SJSA1 (cell line): ENCODE measurements around the gene ETV3. TPM values are rescaled to one million over a fixed set of nuclear protein-coding genes. Genes with fewer than 3 reads are reported as not detected.

Source experiments
- DNase-seq, 2 experiments: peaks; one replicate each; pipeline ENCODE4 v3.0.0-alpha.2; 2015 to 2020; ENCODE audit warnings: low spot score in 2 of 2, low read depth in 1 of 2
- H3K27ac ChIP-seq: fragments of 250-450 bp; sonication (Bioruptor Pico); 2 replicates; pipeline ENCODE4 v1.5.1; 2020; ENCODE audit warnings: mild to moderate bottlenecking, moderate library complexity
- H3K27me3 ChIP-seq: fragments of 250-450 bp; sonication (Bioruptor Pico); replicated peaks from 2 replicates; pipeline ENCODE4 v1.5.1; 2020; ENCODE audit warnings: mild to moderate bottlenecking, moderate library complexity
- H3K36me3 ChIP-seq: fragments of 250-450 bp; sonication (Bioruptor Pico); 2 replicates; pipeline ENCODE4 v1.5.1; 2020; ENCODE audit warnings: mild to moderate bottlenecking
- H3K4me1 ChIP-seq: fragments of 250-450 bp; sonication (Bioruptor Pico); replicated peaks from 2 replicates; pipeline ENCODE4 v1.6.1; 2021; ENCODE audit warnings: mild to moderate bottlenecking
- H3K4me3 ChIP-seq: fragments of 250-450 bp; sonication (Bioruptor Pico); 2 replicates; pipeline ENCODE4 v1.5.1; 2020; ENCODE audit warnings: mild to moderate bottlenecking
- H3K9me3 ChIP-seq: fragments of 250-450 bp; sonication (Bioruptor Pico); replicated peaks from 2 replicates; pipeline ENCODE4 v1.5.1; 2020; ENCODE audit warnings: mild to moderate bottlenecking
- total RNA-seq: library from RNA; depleted of rRNA; stranded (reverse); fragments of >200 nt; shearing (Covaris generic); gene quantifications from 2 replicates; pipeline ENCODE4 v1.2.3, GENCODE V29; 2014

Gene ETV3
- total RNA-seq, 1 experiment from 2014 or later = 11.2 TPM

- Histone ChIP-seq H3K36me3 (peaks cover 24% of the 10 kb centered on the region), H3K27me3 (no peaks in the 10 kb centered on the region), H3K4me1 (no peaks in the 10 kb centered on the region), H3K4me3 (no peak overlapping the region), H3K9me3 (no peaks in the 10 kb centered on the region), H3K27ac (no peak overlapping the region)
- DNase-seq = no peak
Measured at GRCh38 chr1:157119008-157119407, 19.2 kb downstream of the ETV3 start.

GRCh38 chr1:157117527-157118057 lies 20.6 kb downstream of the ETV3 start:
- Histone ChIP-seq H3K9me3 (no peaks in the 10 kb centered on the region), H3K27me3 (no peaks in the 10 kb centered on the region; the same call in 1 of the 2 replicates)

GRCh38 chr1:157116737-157117103 lies 21.5 kb downstream of the ETV3 start:
- no peak for DNase-seq
- no peaks in the 10 kb centered on the region; the same call in 1 of the 2 replicates for H3K27me3 ChIP-seq
- H3K4me1 ChIP-seq = no peaks in the 10 kb centered on the region
- no peak overlapping the region for H3K27ac ChIP-seq
- 0 out of 2 replicates have a peak, but pooled peaks cover 4% of the 10 kb centered on the region for H3K36me3 ChIP-seq
- no peak overlapping the region for H3K4me3 ChIP-seq
- no peaks in the 10 kb centered on the region for H3K9me3 ChIP-seq

More at GRCh38 chr1:157117527-157118057, 20.6 kb downstream of the ETV3 start:
- Histone ChIP-seq H3K27ac (no peak overlapping the region), H3K36me3 (peaks cover 11% of the 10 kb centered on the region), H3K4me1 (no peaks in the 10 kb centered on the region), H3K4me3 (no peak overlapping the region)
- peak in 1 of 2 experiments; percentile 28 for DNase-seq

- no peaks in the 10 kb centered on the region for H3K9me3 ChIP-seq
Measured at GRCh38 chr1:157115851-157116736, 22.1 kb downstream of the ETV3 start.

GRCh38 chr1:157115429-157115838 lies 22.8 kb downstream of the ETV3 start:
- peak in 1 of 2 experiments; percentile 31 for DNase-seq
- H3K27ac ChIP-seq = no peak overlapping the region
- no peaks in the 10 kb centered on the region; the same call in 1 of the 2 replicates for H3K27me3 ChIP-seq
- no peak overlapping the region for H3K4me3 ChIP-seq
- H3K36me3 ChIP-seq = no peaks in the 10 kb centered on the region
- no peaks in the 10 kb centered on the region for H3K4me1 ChIP-seq
- no peaks in the 10 kb centered on the region for H3K9me3 ChIP-seq

More at GRCh38 chr1:157115851-157116736, 22.1 kb downstream of the ETV3 start:
- Histone ChIP-seq H3K27me3 (no peaks in the 10 kb centered on the region; the same call in 1 of the 2 replicates), H3K36me3 (no peaks in the 10 kb centered on the region), H3K4me3 (no peak overlapping the region), H3K27ac (no peak overlapping the region), H3K4me1 (no peaks in the 10 kb centered on the region)
- DNase-seq = peak in 1 of 2 experiments; percentile 32

GRCh38 chr1:157114183-157115121 lies 23.7 kb downstream of the ETV3 start:
- DNase-seq = peak in 1 of 2 experiments; percentile 25
- Histone ChIP-seq H3K27me3 (no peaks in the 10 kb centered on the region; the same call in 1 of the 2 replicates), H3K27ac (no peak overlapping the region), H3K4me1 (no peaks in the 10 kb centered on the region), H3K4me3 (no peak overlapping the region), H3K36me3 (no peaks in the 10 kb centered on the region), H3K9me3 (no peaks in the 10 kb centered on the region)

- Histone ChIP-seq H3K27ac (no peak overlapping the region), H3K9me3 (no peaks in the 10 kb centered on the region), H3K4me1 (no peaks in the 10 kb centered on the region), H3K36me3 (no peaks in the 10 kb centered on the region), H3K27me3 (no peaks in the 10 kb centered on the region; the same call in 1 of the 2 replicates), H3K4me3 (no peak overlapping the region)
- no peak for DNase-seq
Measured at GRCh38 chr1:157113631-157114030, 24.6 kb downstream of the ETV3 start.

- Histone ChIP-seq H3K27me3 (no peaks in the 10 kb centered on the region; the same call in 1 of the 2 replicates), H3K4me1 (no peaks in the 10 kb centered on the region), H3K36me3 (no peaks in the 10 kb centered on the region), H3K27ac (no peak overlapping the region), H3K4me3 (no peak overlapping the region), H3K9me3 (no peaks in the 10 kb centered on the region)
- no peak for DNase-seq
Measured at GRCh38 chr1:157113106-157113505, 25.1 kb downstream of the ETV3 start.

- H3K27me3 ChIP-seq = no peaks in the 10 kb centered on the region; the same call in 1 of the 2 replicates
- DNase-seq = no peak
- no peak overlapping the region for H3K27ac ChIP-seq
- H3K4me1 ChIP-seq = no peaks in the 10 kb centered on the region
- no peak overlapping the region for H3K4me3 ChIP-seq
- H3K9me3 ChIP-seq = no peaks in the 10 kb centered on the region
- H3K36me3 ChIP-seq = no peaks in the 10 kb centered on the region
Measured at GRCh38 chr1:157112186-157112867, 25.9 kb downstream of the ETV3 start.

GRCh38 chr1:157111396-157112165 lies 26.6 kb downstream of the ETV3 start:
- no peak for DNase-seq
- H3K4me1 ChIP-seq = peaks cover 5% of the 10 kb centered on the region
- H3K4me3 ChIP-seq = no peak overlapping the region
- H3K27ac ChIP-seq = no peak overlapping the region
- no peaks in the 10 kb centered on the region for H3K36me3 ChIP-seq
- H3K9me3 ChIP-seq = no peaks in the 10 kb centered on the region
- no peaks in the 10 kb centered on the region; the same call in 1 of the 2 replicates for H3K27me3 ChIP-seq

- H3K9me3 ChIP-seq = no peaks in the 10 kb centered on the region
- DNase-seq = no peak
- peaks cover 12% of the 10 kb centered on the region for H3K4me1 ChIP-seq
- H3K27ac ChIP-seq = no peak overlapping the region
- no peaks in the 10 kb centered on the region; the same call in 1 of the 2 replicates for H3K27me3 ChIP-seq
- no peaks in the 10 kb centered on the region for H3K36me3 ChIP-seq
- H3K4me3 ChIP-seq = no peak overlapping the region
Measured at GRCh38 chr1:157110686-157111085, 27.5 kb downstream of the ETV3 start.

- no peak for DNase-seq
- H3K27ac ChIP-seq = no peak overlapping the region
- H3K4me3 ChIP-seq = no peak overlapping the region
- H3K36me3 ChIP-seq = no peaks in the 10 kb centered on the region
- H3K27me3 ChIP-seq = no peaks in the 10 kb centered on the region; the same call in 1 of the 2 replicates
- no peaks in the 10 kb centered on the region for H3K9me3 ChIP-seq
- peaks cover 12% of the 10 kb centered on the region for H3K4me1 ChIP-seq
Measured at GRCh38 chr1:157110003-157110402, 28.2 kb downstream of the ETV3 start.
